NB4 (cell line): ENCODE data around the gene INS.

Experiments used
- POLR2A ChIP-seq: IDR thresholded peaks from 2 replicates; pipeline ENCODE4 v1.6.1; 2011; ENCODE audit warnings: mild to moderate bottlenecking; ENCODE audit not compliant: insufficient read length; ENCODE audit errors: extremely low read depth
- TF ChIP-seq, protein P1 (sequence below): IDR thresholded peaks from one replicate; pipeline ENCODE4 v1.5.1; 2012; ENCODE audit warnings: low read depth, low read length
- TF ChIP-seq, protein P2 (sequence below): IDR thresholded peaks from 2 replicates; pipeline ENCODE4 v1.6.1; 2011; ENCODE audit warnings: low read depth, low read length

DNA sequence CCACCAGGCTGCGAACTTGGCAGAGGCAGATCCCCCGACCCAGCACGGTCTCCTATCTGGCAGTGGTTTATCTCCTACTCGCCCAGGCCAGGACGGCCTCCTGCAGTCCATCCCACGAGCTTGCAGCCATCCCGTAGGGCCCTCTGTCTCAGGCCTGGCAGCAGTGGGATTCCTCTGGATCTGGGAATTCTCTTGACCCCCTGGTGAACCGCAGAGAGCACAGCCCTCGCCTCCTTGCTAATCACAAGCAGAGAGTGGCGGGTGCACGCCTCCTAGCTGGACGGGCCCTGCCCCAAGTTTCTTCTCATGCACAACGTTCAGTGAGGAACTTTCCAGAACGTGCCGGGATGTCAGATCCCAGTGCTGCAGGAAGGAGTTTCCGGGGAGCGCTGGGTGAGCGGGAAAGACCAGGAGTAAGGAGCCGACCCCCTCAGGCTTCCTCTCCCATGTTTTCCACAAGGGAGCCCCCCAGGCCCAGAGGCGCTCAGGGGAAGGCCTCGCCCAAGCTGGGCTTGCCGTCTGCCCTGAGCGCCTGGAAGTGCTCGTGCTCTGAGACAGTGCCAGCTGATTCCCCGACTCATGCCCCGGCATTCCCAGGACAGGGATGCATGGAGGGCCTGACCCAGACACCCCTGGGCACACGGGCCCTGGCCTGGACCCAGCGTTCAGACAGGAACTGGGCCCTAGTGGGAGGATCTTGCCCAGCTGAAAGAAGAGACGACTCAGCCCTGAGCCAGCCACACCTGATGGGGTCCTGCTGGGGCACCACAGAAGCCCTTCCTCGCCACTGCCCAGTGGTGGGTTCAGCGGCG, 46.4 kb downstream of the INS start:
- TF ChIP-seq POLR2A = no peak
- TF ChIP-seq, protein P1, sequence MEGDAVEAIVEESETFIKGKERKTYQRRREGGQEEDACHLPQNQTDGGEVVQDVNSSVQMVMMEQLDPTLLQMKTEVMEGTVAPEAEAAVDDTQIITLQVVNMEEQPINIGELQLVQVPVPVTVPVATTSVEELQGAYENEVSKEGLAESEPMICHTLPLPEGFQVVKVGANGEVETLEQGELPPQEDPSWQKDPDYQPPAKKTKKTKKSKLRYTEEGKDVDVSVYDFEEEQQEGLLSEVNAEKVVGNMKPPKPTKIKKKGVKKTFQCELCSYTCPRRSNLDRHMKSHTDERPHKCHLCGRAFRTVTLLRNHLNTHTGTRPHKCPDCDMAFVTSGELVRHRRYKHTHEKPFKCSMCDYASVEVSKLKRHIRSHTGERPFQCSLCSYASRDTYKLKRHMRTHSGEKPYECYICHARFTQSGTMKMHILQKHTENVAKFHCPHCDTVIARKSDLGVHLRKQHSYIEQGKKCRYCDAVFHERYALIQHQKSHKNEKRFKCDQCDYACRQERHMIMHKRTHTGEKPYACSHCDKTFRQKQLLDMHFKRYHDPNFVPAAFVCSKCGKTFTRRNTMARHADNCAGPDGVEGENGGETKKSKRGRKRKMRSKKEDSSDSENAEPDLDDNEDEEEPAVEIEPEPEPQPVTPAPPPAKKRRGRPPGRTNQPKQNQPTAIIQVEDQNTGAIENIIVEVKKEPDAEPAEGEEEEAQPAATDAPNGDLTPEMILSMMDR = no peak
- TF ChIP-seq, protein P2, sequence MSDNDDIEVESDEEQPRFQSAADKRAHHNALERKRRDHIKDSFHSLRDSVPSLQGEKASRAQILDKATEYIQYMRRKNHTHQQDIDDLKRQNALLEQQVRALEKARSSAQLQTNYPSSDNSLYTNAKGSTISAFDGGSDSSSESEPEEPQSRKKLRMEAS = no peak
